Left kidney (tissue), 2 donors: ENCODE data around the gene CENPQ. TPM values are rescaled to one million over a fixed set of nuclear protein-coding genes. Genes with fewer than 3 reads are reported as not detected.

Source experiments
- DNase-seq: peaks from one replicate; pipeline ENCODE4 v3.0.0-alpha.2; 2013
- polyA plus RNA-seq: library from polyadenylated mRNA; unstranded; fragments of 120-200 nt; gene quantifications from one replicate; pipeline ENCODE4 v1.2.1, GENCODE V29; 2013; ENCODE audit not compliant: insufficient read length

CENPQ gene
- polyA plus RNA-seq, 1 donor, result 18.3 TPM

GRCh38 chr6:49541210-49541724, 78.1 kb downstream of the CENPQ start:
- DNase-seq, result no peak

GRCh38 chr6:49541936-49542335, 78.8 kb downstream of the CENPQ start:
- DNase-seq, result no peak

Other genes with a start within 250 kb of the CENPQ start
- gene MMUT, start 117 bp upstream of the CENPQ start, polyA plus RNA-seq, result 50.9 TPM
- not detected for gene GLYATL3, start 36.6 kb downstream of the CENPQ start, polyA plus RNA-seq
- gene C6orf141, start 87.3 kb downstream of the CENPQ start, polyA plus RNA-seq, result 2.0 TPM
- gene RHAG, start 173.5 kb downstream of the CENPQ start, polyA plus RNA-seq, result 0.96 TPM